ENCODE data around the gene GMPPA. TPM values are rescaled to one million over a fixed set of nuclear protein-coding genes. Genes with fewer than 3 reads are reported as not detected.

GMPPA gene
- total and polyA plus RNA-seq, 9 of the 15 experiments (the other 6 are each of a cell fraction or from before 2014, with no cell fraction given) = 7.0 to 101 (median 66.7) TPM

DNA sequence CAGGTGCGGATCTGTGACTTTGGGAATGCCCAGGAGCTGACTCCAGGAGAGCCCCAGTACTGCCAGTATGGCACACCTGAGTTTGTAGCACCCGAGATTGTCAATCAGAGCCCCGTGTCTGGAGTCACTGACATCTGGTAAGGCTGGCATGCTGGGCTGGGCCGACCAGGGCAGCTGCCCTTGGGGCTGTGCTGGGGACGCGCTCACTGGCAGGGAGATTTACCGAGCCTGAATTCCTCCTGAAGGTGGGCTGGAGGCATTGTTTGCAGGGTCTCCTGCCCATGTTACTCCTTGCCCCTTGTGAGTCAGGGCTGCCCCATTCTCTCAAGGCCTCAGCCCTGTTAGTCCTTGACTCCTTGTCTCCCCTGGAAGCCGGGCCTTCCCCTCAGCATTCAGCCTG lies 18.7 kb upstream of the GMPPA start (continued):
- TF ChIP-seq, protein P1, sequence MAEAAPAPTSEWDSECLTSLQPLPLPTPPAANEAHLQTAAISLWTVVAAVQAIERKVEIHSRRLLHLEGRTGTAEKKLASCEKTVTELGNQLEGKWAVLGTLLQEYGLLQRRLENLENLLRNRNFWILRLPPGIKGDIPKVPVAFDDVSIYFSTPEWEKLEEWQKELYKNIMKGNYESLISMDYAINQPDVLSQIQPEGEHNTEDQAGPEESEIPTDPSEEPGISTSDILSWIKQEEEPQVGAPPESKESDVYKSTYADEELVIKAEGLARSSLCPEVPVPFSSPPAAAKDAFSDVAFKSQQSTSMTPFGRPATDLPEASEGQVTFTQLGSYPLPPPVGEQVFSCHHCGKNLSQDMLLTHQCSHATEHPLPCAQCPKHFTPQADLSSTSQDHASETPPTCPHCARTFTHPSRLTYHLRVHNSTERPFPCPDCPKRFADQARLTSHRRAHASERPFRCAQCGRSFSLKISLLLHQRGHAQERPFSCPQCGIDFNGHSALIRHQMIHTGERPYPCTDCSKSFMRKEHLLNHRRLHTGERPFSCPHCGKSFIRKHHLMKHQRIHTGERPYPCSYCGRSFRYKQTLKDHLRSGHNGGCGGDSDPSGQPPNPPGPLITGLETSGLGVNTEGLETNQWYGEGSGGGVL (CRISPR knock-in tag; IDR thresholded peaks at IDR 0.05) = no peak

GRCh38 chr2:219482674-219483405 lies 15.9 kb upstream of the GMPPA start:
- no peak for FAIRE-seq
- ChIA-PET POLR2A (interaction anchor here (0.7 kb wide), 1 partner anchor 14 kb away, joined by 3 read pairs; no protein-coding TSS in a partner anchor), CTCF (ENCODE audit: low intra/inter-chr PET ratio) (no interaction called here)
- in situ Hi-C loops (cut with MboI) = no loop called here
- no peaks in the 10 kb centered on the region for H3K9me3 ChIP-seq (replicated peaks; ENCODE audit: control insufficient read depth, insufficient read depth, low read depth, low read length)
- no peak overlapping the region for H3K27ac ChIP-seq (ENCODE audit: extremely low read depth, low read depth, low read length)
- ATAC-seq = no peak
- no peak overlapping the region for H3K4me2 ChIP-seq (ENCODE audit: insufficient read depth, low read length)
- DNase-seq (ENCODE audit: extremely low read depth in 1 of 4, low spot score in 3 of 4) = no peak
- peak overlapping the region in 1 of 2 experiments; percentile 58; a peak in 1 of 4 replicates for H3K9ac ChIP-seq (ENCODE audit: insufficient read depth in 1 of 2, low read depth in 2 of 2, low read length in 2 of 2)
- no peaks in the 10 kb centered on the region for H3K27me3 ChIP-seq (ENCODE audit: control insufficient read depth in 2 of 2, insufficient read depth in 2 of 2, low read length in 2 of 2)
- no peaks in the 10 kb centered on the region; the same call in 1 of the 2 replicates for H4K20me1 ChIP-seq (replicated peaks; ENCODE audit: control insufficient read depth, insufficient read depth, low read length)
- no peak for TF ChIP-seq GABPB1 (CRISPR knock-in tag; IDR thresholded peaks at IDR 0.05)
- TF ChIP-seq ATF1 (CRISPR knock-in tag; IDR thresholded peaks at IDR 0.05) = no peak
- TF ChIP-seq ATF1 (tag; IDR thresholded peaks at IDR 0.05) = no peak
- no peak for TF ChIP-seq HNRNPH1 (optimal IDR thresholded peaks at IDR 0.05; ENCODE audit: low read depth, low read length)
- TF ChIP-seq ZKSCAN1 (IDR thresholded peaks at IDR 0.05; ENCODE audit: low read depth, low read length) = no peak
- no peak for TF ChIP-seq SMARCA4 (IDR thresholded peaks at IDR 0.05)
- H2AFZ ChIP-seq (ENCODE audit: low read depth, low read length) = no peak overlapping the region
- H3K4me3 ChIP-seq = no peak overlapping the region
- intact Hi-C loops (cut with micrococcal nuclease) = no loop called here
- H3K9me1 ChIP-seq (ENCODE audit: control insufficient read depth, insufficient read depth, low read length) = no peaks in the 10 kb centered on the region
- H3K4me1 ChIP-seq (replicated peaks in 1 of 2; ENCODE audit: control insufficient read depth in 2 of 2, insufficient read depth in 2 of 2, low read length in 2 of 2) = peaks cover 3 to 26% of the 10 kb centered on the region in 2 experiments; a peak in 3 of 5 replicates
- WGBS (ENCODE audit: insufficient coverage, low coverage, missing lambda C conversion rate) = 33% methylated on average over 10 of the region's 17 CpGs
- BruUV-seq (replicated peaks) = no TSS peak
- H3K36me3 ChIP-seq (ENCODE audit: control insufficient read depth, insufficient read depth, low read length) = no peaks in the 10 kb centered on the region
- no peaks in the 10 kb centered on the region for H3K79me2 ChIP-seq (ENCODE audit: control insufficient read depth, insufficient read depth, low read length)

All from K562 (cell line).